ENCODE data around the gene CUL2.

The CUL2 gene

GRCh38 chr10:35007858-35008301 lies 82.3 kb downstream of the CUL2 start:
- H3K27ac ChIP-seq: no peak overlapping the region
- H3K4me3 ChIP-seq: no peak overlapping the region
- TF ChIP-seq CTCF (IDR thresholded peaks at IDR 0.05): no peak
- DNase-seq: no peak
- no peaks in the 10 kb centered on the region for H3K4me1 ChIP-seq
- H3K36me3 ChIP-seq: peaks cover 28 to 54% (median 36%) of the 10 kb centered on the region in 3 donors
- intact Hi-C loops (cut with DNase I; ENCODE audit: low total_unique reads): no loop called here
- H3K27me3 ChIP-seq: no peaks in the 10 kb centered on the region
- no peaks in the 10 kb centered on the region for H3K9me3 ChIP-seq

- intact Hi-C loops (cut with DNase I; ENCODE audit: low total_unique reads): no loop called here
- no peak for DNase-seq
- Histone ChIP-seq H3K27me3 (no peaks in the 10 kb centered on the region), H3K36me3 (peaks cover 25 to 43% (median 28%) of the 10 kb centered on the region in 3 donors), H3K4me1 (no peaks in the 10 kb centered on the region), H3K9me3 (no peaks in the 10 kb centered on the region), H3K27ac (no peak overlapping the region), H3K4me3 (no peak overlapping the region)
- TF ChIP-seq CTCF (IDR thresholded peaks at IDR 0.05): no peak
These were observed 83.3 kb downstream of the CUL2 start for GRCh38 chr10:35006836-35007235.

- no peak for DNase-seq
- no peak overlapping the region for H3K4me3 ChIP-seq
- no peaks in the 10 kb centered on the region for H3K4me1 ChIP-seq
- H3K27me3 ChIP-seq: no peaks in the 10 kb centered on the region
- intact Hi-C loops (cut with DNase I; ENCODE audit: low total_unique reads): no loop called here
- peaks cover 17 to 34% (median 20%) of the 10 kb centered on the region in 3 donors for H3K36me3 ChIP-seq
- H3K27ac ChIP-seq: no peak overlapping the region
- no peaks in the 10 kb centered on the region for H3K9me3 ChIP-seq
- no peak for TF ChIP-seq CTCF (IDR thresholded peaks at IDR 0.05)
These were observed 84.3 kb downstream of the CUL2 start for GRCh38 chr10:35005868-35006267.

DNA sequence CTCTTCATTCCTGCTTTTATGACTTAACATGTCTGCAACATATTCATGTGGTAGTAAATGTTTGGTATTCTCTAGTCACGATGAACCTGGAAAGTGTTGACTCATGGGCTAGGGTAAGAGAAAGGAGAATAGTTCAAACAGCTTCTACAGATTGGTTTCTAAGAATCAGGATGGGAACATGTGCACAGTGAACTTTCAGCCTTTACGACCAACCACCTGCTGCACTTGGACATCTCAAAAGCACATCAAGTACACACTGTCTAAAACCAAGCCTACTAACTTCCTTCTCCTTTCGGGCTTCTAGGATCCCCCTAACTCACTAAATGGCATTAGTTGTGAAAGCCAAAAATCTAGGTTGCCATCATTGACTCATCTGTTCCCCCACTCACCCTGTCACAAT lies 85.5 kb downstream of the CUL2 start:
- TF ChIP-seq CTCF (IDR thresholded peaks at IDR 0.05): no peak
- intact Hi-C loops (cut with DNase I; ENCODE audit: low total_unique reads): no loop called here
- Histone ChIP-seq H3K4me3 (no peak overlapping the region), H3K36me3 (peaks cover 5 to 23% (median 13%) of the 10 kb centered on the region in 3 donors), H3K9me3 (no peaks in the 10 kb centered on the region), H3K27ac (no peak overlapping the region), H3K27me3 (no peaks in the 10 kb centered on the region), H3K4me1 (no peaks in the 10 kb centered on the region)
- no peak for DNase-seq

DNA sequence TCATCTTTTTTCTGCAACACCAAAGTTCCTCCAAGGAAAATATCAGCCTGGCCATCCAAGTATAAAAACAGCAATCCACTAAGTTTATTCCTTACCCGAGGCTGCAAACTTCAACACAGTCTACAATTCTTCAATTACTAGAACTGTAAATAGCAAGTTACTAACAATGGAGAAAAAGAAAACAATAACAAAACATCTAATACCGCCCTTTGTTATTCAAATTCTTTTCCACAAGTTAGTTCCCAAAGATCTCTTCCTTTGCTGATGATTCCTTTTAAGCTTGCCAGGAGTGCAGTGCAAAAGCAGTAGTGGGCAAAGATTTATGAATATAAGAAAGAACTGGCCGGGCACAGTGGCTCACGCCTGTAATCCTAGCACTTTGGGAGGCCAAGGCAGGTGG lies 86.2 kb downstream of the CUL2 start:
- H3K36me3 ChIP-seq: peaks cover 0 to 15% (median 10%) of the 10 kb centered on the region in 3 donors
- H3K9me3 ChIP-seq: no peaks in the 10 kb centered on the region

More for the DNA sequence above, 86.2 kb downstream of the CUL2 start:
- no peaks in the 10 kb centered on the region for H3K27me3 ChIP-seq
- H3K4me3 ChIP-seq: no peak overlapping the region
- no peaks in the 10 kb centered on the region for H3K4me1 ChIP-seq
- intact Hi-C loops (cut with DNase I; ENCODE audit: low total_unique reads): no loop called here
- no peak for DNase-seq
- no peak for TF ChIP-seq CTCF (IDR thresholded peaks at IDR 0.05)
- H3K27ac ChIP-seq: no peak overlapping the region

All from tibial artery (tissue), 4 donors.